ENCODE results near the gene AMACR. TPM values are rescaled to one million over a fixed set of nuclear protein-coding genes. Genes with fewer than 3 reads are reported as not detected.

AMACR gene
- total RNA-seq, result 9.9 and 20.7 TPM in 2 replicates

DNA sequence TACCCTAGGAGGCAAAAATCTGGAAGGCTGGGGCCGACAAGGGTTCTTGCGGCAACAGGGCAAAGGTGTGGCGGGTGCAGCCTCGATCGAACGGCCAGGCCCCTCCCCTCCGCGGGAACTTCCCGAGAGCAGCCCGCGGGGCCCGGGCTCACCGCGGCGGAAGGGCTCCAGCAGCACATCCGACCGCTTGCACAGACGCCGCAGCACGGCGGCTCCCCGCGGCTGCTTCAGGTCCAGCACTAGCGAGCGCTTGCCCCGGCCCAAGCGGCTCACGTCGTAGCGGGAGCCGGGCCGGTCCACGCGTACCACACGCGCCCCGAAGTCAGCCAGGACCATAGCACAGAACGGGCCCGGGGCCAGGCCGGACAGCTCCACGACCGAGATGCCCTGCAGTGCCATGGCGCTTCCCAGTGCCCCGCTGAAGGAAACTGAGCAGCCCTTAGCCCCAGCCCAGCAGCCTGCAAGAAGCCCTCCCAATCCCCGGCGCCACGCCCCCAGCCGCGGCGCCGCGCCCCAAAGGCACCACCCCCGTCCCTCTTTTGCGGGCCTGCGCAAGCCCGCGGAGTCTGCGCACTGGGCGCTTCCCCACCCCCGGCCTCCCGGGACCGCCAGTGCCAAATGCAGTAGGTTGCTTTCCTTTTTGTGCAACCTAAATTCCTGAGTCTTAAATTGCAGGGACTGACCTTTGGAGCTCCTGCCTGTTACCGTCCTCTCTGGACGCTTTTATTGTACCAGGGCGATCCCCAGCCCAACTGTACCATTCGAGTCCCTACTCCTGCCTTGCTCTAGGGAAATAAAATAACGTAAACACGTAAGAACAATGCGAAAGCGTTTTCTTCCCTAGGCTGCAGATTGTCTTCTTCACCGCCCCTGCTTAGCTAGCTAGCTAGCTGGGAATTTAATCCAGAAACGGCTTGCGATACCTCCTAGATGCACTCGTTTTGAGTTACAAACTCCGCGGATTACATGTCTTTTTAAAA lies at the start of gene AMACR:
TSS of gene AMACR (minus strand) at position 430 of the 980 bp plus-strand sequence. CDS start at position 399, 31 bp downstream.

DNA sequence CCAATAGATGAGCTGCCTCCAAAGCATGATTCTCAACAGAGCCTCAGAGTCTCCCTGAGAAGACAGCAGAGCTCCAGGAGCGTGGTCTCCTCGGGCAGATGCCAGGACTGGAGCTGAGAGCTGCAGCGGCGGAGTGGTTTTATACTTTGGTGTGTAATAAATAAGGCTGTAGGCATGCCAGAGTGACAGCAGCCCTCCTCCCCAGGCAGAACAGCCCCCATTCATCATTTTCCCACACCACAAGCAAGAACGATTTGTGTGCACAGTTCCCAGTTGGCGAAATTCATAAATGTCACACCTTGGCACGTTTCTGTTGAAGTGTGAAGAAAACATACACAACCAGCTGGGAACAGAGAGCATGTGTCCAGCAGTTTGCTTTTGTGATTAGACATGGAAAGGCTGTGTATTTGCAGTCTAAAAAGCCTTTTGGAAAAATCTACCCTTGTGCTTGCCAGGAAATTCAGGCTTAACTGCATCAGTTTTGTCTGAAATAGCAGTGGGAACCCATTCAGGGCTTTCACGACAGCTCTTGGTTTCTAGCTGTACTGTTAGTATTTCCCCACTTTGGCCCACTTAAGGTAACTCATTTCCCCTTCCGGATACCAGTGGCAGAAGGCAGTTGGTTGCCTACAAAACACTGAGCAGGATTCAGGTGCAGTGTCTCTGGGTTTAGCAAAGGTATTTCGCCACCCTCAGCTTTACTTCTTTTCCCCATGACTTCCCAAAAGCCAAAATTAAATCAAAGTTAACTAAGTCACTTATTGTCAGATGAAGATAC lies 35.4 kb upstream of the AMACR start, which contains the start of gene C1QTNF3:
TSS of gene C1QTNF3 (minus strand) at position 115 of the 778 bp plus-strand sequence. CDS start at position 27, 88 bp downstream.

DNA sequence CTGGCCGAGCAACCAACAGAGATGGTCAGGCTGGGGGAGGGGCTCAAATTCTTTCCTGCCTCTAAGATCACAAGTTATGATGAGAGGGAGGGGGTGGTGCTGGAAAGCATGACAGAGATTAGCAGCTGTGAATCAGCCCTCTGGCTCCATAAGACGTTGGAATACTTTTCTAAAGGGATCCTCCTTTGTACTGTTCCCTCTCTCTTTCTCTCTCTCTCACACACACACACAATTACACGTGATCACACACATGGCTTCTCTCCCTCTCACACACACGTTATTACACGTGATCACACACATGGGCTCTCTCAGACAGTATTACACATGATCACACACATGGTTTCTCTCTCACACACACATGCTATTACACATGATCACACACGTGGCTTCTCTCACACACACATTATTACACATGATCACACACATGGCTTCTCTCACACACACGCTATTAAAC lies 23.2 kb downstream of the AMACR start, which contains the start of gene SLC45A2:
TSS of gene SLC45A2 (minus strand) at position 23 of the 454 bp plus-strand sequence. CDS start 110 bp downstream, outside the sequence.

DNA sequence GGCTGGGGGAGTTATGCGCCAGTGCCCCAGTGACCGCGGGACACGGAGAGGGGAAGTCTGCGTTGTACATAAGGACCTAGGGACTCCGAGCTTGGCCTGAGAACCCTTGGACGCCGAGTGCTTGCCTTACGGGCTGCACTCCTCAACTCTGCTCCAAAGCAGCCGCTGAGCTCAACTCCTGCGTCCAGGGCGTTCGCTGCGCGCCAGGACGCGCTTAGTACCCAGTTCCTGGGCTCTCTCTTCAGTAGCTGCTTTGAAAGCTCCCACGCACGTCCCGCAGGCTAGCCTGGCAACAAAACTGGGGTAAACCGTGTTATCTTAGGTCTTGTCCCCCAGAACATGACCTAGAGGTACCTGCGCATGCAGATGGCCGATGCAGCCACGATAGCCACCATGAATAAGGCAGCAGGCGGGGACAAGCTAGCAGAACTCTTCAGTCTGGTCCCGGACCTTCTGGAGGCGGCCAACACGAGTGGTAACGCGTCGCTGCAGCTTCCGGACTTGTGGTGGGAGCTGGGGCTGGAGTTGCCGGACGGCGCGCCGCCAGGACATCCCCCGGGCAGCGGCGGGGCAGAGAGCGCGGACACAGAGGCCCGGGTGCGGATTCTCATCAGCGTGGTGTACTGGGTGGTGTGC lies 71.4 kb downstream of the AMACR start, which contains the start of gene RXFP3:
TSS of gene RXFP3 (plus strand) at position 6 of the 636 bp plus-strand sequence. CDS start at position 361, 355 bp downstream.

Other genes starting within 250 kb of the AMACR start
- gene ADAMTS12, start 116.1 kb downstream of the AMACR start, total RNA-seq, result 5.1 and 7.0 TPM in 2 replicates
- gene RXFP3, start 71.7 kb downstream of the AMACR start, total RNA-seq, result not detected in 2 replicates
- gene SLC45A2, start 23.4 kb downstream of the AMACR start, total RNA-seq, result not detected in 2 replicates
- 0.49 and 3.0 TPM in 2 replicates for gene C1QTNF3, start 35.2 kb upstream of the AMACR start, total RNA-seq